Measurements from ENCODE around the gene SMC3. TPM values are rescaled to one million over a fixed set of nuclear protein-coding genes. Genes with fewer than 3 reads are reported as not detected.

Gene SMC3
- total and polyA plus RNA-seq, 10 donors: 10.4 to 41.2 (median 33.8) TPM

GRCh38 chr10:110651044-110651958 lies 83.8 kb downstream of the SMC3 start:
- DNase-seq: no peak
- Histone ChIP-seq H3K27ac (no peak overlapping the region), H3K4me1 (peaks cover 0 to 6% (median 0%) of the 10 kb centered on the region in 6 donors), H3K9me3 (no peaks in the 10 kb centered on the region), H3K27me3 (replicated peaks in 1 of 7) (peaks cover 0 to 78% (median 32%) of the 10 kb centered on the region in 7 donors), H3K4me3 (no peak overlapping the region), H3K36me3 (no peaks in the 10 kb centered on the region)
- intact Hi-C loops (cut with DNase I; ENCODE audit: low total_unique reads): no loop called here
- 24 to 38% (median 27%) methylated on average over 12 of the region's 12 CpGs for WGBS, 5 donors
- TF ChIP-seq POLR2AphosphoS5 (IDR thresholded peaks at IDR 0.05): no peak
- no peak for TF ChIP-seq POLR2A (IDR thresholded peaks at IDR 0.05)
- TF ChIP-seq CTCF (IDR thresholded peaks at IDR 0.05 in 8 of 11, conservative IDR thresholded peaks at IDR 0.05 in 3 of 11): no peak

DNA sequence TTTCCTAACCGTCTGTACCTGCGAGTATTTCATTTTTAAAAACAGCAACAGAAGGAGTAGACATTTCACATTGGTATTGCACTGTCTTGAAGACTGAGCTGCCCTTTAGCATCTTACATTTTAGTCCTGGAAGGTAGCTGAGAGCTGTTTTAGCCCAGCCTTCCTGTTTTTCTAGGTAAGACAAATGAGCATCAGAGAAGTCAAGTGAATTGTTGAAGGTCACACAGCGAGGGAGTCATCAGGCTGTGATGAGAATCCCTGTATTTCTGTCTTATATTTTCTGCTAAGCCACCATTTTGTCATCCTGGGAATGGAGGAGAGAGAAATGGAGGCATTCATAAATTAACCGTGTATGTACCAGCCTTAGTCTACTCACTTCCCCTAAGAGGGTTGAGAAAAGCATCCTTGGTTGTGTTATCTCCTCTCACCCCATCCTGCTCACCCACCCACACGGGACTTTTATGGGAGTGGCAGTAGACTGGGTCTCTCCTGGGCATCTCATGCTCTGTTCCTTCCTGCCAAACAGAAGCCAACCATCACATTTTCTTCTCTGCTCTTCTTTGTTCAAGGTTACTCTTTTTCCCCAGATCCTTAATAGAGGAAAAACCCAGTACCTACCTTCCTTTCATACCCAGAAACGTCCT lies 85.1 kb downstream of the SMC3 start:
- intact Hi-C loops (cut with DNase I; ENCODE audit: low total_unique reads): no loop called here
- Histone ChIP-seq H3K27me3 (replicated peaks in 1 of 7) (peaks cover 0 to 65% (median 20%) of the 10 kb centered on the region in 7 donors), H3K4me3 (no peak overlapping the region), H3K36me3 (no peaks in the 10 kb centered on the region), H3K27ac (no peak overlapping the region), H3K9me3 (no peaks in the 10 kb centered on the region), H3K4me1 (peaks cover 0 to 6% (median 0%) of the 10 kb centered on the region in 6 donors)
- DNase-seq: no peak
- WGBS, 5 donors: 74 to 82% (median 79%) methylated on average over 6 of the region's 6 CpGs
- no peak for TF ChIP-seq CTCF (IDR thresholded peaks at IDR 0.05 in 8 of 11, conservative IDR thresholded peaks at IDR 0.05 in 3 of 11)
- TF ChIP-seq POLR2AphosphoS5 (IDR thresholded peaks at IDR 0.05): no peak
- TF ChIP-seq POLR2A (IDR thresholded peaks at IDR 0.05): no peak

Small RNA genes within 50 kb of the gene (small RNA-seq; reads per million reads assigned to genes)
- gene RF00019: 0 reads per million in 4 donors

Other genes starting within 250 kb of the SMC3 start
- gene DUSP5, start 69.8 kb upstream of the SMC3 start, total RNA-seq: 10 to 100 TPM; 17.2 to 71.8 (median 35.6) TPM
- 10 to 100 TPM in 2 of 3 donors, 1 to 10 TPM in 1; 9.7 to 17.2 (median 15.7) TPM for gene DUSP5, start 69.8 kb upstream of the SMC3 start, polyA plus RNA-seq
- under 1 TPM in 6 of 7 donors, not detected in 1; 0.07 to 0.72 (median 0.42) TPM for gene RBM20, start 76.6 kb downstream of the SMC3 start, total RNA-seq
- under 1 TPM; 0.04 to 0.45 (median 0.09) TPM for gene RBM20, start 76.6 kb downstream of the SMC3 start, polyA plus RNA-seq

Measured in spleen (tissue), 11 donors.